HCT116 (cell line): ENCODE measurements around the gene KCND1.

Experiments used
- CTCF ChIP-seq, 3 experiments: fragments of 200-600 bp in 1 of 3; sonication (generic) in 1 of 3; IDR thresholded peaks in 2 of 3; conservative IDR thresholded peaks in 1 of 3; 2 replicates each; pipeline ENCODE4 v1.5.1; 2012 to 2017; ENCODE audit warnings: low read depth in 2 of 3, low read length in 2 of 3, antibody characterized with exemption in 1 of 3, borderline replicate concordance in 1 of 3, control low read depth in 1 of 3, mild to moderate bottlenecking in 1 of 3, mixed read lengths in 1 of 3, mixed run types in 1 of 3, moderate library complexity in 1 of 3; ENCODE audit not compliant: insufficient read depth in 1 of 3
- POLR2AphosphoS5 ChIP-seq: IDR thresholded peaks from 2 replicates; pipeline ENCODE4 v1.6.1; 2011; ENCODE audit warnings: mild to moderate bottlenecking, low read depth, low read length, moderate library complexity

GRCh38 chrX:48936429-48937053 is 35.1 kb downstream of the KCND1 start:
- TF ChIP-seq CTCF (IDR thresholded peaks at IDR 0.05 in 2 of 3, conservative IDR thresholded peaks at IDR 0.05 in 1 of 3; ENCODE audit: borderline replicate concordance in 1 of 3, insufficient read depth in 1 of 3, low read depth in 2 of 3, low read length in 2 of 3) (no peak), POLR2AphosphoS5 (no peak)
